NCI-H2029 (cell line): Measurements from ENCODE around the gene ITGB8.

Source experiments
- DNase-seq: peaks from one replicate; lab custom pipeline; 2025; lab: John Stamatoyannopoulos, UW

The ITGB8 gene

DNA sequence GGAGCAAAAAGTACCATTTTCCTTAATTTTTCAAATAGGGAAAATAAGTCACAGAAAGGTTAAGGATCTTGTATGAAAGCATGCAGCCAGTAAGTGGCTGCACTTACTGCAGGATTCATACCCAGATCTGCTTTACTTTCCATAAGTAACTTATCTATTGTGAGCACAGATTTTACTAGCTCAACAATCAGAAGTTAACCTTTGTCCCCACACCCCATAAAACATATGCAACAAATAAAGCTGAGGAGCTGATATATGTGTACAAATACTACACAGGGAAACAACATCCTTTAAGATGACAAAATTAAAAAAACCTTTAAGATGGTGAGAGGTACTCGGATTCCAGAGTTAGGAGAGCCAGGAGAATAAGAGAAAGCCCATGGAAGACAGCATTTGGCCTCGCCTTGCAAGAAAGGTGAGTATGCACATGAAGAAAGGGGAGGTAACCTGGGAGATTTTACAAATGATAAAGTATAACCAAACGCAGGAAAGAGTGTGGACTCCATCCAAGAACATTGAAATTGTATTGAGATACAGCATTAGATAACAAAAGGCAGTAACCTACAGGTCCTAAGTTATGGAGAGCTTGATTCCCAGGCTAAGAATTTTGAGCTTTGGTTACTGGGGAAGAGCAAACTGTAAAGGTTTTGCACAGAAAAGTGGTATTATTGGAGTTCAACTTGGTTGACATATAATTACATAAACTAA lies 87.1 kb downstream of the ITGB8 start:
- no peak for DNase-seq

DNA sequence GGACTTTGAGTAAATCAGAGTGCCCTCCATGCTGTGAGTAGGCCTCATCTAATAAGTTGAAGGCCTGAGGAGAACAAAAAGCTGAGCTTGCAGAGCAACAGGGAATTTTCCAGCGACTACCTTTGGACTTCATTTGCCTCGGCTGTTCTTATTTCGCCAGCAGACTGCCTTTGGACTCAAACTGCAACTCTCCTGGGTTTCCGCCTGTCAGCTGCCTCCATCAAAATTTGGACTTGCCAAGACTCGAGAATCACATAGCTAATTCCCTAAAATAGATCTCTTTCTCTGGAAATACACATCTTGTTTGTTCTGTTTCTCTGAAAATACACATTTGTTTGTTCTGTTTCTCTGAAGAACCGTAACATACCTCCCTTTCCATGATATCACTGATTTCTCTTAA lies 93.8 kb downstream of the ITGB8 start:
- no peak for DNase-seq

DNA sequence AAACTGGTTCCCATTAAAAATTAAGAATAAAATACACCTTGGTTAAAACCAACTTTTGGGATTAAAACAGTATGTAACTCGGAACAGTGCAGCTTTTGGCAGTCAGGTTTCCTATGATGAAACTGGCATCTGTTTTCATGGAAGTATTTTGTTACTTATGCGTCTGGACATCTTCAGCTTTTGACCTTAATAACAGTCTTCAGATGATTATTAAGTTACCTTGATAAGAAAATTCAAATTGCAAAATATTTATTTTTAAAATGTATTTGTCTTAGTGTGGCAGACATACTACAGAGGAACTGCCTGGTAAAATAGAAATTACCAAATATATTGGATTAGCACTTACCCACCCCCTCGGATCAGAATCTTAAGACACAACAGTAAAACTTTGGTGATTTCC lies 100.0 kb downstream of the ITGB8 start:
- no peak for DNase-seq

DNA sequence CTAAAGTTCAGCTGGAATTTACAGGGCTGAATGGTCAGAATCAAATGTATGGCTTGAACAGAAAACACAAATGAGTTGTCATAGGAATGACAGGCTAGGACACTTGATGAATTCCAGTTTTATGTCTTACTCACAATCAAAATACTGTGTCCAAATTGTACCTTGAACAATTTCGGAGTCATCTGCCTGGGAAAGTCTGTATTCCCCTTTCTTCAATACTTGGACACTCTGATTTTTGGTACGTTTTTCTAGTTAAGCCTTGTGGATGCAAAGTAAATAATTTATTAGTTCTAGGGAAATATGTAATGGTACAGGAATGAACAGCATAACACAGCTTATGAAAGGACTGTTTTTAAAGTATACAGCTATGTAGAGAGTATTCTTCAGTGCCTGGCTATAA lies 100.4 kb downstream of the ITGB8 start:
- DNase-seq, result no peak

DNA sequence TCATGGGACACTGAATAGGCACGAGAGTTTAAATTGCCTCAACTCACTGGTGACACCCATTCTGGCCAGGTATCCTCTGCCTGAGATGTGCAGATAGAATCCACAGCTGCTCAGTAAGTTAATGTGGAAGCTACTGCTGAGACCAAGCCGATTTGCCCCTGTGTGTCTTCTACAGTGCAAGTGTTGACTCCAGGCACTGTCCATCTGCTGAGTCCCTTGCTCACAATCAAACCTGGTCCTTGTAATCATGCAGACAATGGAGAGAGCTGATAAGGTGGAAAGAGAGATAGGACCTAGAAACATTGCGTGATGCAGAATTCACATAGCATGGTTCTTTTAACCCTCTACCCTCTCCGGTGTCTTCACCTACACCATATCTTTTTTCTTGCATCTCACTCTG lies 101.4 kb downstream of the ITGB8 start:
- DNase-seq, result no peak

DNA sequence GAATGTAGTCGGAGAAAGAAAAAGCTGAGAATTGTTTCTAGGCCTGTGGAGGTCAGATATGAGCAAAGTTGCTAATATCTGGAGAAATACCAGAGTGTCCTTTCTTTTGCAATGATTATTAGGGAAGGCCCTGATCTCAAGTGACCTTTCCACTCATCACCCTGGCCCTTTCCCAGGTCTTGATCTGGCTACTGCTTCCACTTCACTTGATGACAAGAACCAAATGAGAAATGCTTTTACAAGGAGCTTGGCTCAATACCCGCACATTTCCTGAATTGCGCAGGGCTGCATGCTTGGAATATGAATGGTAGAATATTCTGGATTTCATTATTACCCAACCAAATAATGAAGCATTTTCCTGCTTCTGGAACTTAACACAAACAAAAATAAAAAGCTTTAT lies 104.6 kb downstream of the ITGB8 start:
- DNase-seq, result no peak

DNA sequence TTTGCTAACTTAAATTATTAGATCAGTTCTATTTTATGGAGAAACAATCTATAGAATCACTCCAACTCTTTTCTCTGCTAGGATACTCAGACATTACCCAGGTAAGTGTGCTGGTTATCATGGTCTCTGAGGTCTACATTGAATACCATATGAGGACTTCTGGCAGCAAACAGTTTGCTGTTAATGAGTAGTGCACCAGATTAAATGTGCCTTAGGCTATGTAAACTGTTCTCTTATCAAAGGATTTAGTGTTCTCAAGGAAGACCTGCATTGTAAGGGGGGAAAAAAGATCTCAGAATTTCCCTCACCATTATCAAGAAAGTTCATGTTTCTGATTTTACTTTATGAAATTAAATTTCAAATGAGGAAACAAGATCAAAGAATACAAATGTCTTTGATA lies 107.5 kb downstream of the ITGB8 start:
- no peak for DNase-seq

DNA sequence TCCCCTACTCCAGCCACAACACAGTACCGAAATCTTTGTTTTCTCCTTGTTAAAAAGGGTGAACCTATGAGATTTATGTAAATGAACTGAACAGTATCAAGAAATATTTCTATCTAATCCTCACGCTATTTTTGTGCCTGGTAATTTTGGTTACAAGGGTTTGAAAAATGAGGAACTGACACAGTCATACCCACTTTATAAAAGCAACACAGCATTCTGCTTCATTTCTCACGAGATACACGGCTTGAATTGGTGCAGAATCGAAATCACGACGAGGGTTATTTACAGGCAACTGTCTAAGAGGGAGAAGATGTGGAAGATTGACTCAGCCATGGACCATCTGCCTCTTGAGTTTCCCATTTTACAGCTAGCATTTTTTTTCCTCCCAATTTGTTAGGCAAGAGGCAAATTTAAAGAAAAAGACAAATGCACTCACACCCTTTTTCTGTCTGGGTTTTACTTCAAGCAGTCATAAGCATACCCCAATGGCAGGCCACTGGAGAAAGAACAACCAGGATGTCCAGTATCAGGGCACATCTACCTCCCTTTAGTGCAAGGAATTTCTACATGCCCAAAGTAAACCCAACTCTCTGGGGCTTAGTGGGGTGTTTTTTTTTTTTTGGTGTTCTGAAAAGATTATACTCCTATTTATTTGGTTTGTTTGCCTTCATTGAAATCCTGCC lies 108.1 kb downstream of the ITGB8 start:
- DNase-seq, result no peak

DNA sequence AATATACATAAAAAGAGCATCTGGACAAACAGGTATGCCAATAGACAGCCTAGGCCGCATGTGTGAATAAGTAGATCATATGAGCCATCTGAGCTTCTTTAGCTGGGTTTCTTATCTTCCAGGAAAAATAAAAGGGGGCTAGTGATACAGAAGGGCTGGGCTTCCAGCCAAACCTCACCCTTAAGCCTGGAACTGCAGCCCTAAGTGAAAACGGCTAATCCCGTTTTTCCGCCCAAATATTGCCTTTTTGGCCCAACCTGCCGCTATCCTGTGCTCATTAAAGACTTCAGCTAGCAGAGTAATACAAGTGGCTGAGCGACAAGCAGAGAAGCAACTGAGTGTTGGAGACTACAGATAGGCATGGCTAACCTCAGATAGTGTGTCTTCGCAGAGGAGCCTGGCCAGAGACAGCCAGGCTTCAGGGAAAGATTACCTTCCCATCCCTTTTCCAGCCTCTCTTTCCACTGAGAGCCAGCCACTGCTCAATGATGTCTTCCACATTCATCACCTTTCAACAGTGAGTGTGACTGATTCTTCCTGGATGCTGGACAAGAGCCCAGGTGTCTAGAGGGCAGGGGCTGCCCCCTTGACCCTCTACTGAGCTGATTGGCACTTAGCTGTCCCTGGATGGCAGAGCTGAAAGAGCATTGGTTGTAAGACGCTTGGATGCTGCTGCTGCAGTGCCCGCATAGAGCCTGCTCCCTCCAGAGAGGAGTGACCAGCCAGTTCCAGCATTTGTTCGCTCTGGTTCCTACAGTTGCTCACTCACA lies 108.9 kb downstream of the ITGB8 start:
- DNase-seq, result no peak

DNA sequence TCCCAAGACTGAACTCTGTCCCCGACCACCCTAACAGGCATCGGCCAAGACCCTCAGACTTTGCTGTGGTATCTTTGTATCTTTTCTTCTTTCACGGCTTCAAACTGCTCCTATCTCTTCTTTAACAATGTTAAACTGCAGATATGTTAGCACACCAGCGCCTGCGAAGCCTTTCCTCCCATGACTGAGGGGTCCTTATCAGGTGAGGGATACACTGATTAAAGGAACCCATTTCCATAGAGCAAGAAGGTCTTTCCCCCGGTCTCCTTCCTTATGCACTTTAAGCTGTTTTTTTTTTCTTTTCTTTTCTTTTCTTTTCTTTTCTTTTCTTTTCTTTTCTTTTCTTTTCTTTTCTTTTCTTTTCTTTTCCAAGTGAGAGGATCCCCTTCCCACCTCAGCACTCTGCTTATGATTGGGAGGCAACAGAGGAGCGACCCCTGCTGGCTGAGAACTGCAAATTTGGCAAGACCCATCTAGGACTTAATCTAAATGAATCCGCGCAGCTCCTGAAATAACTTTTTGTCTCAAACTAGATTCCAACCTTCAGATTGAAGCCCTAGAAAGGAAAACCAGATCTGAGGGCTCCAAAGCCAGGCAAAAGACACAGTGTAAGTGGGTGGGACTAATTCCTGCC lies 109.9 kb downstream of the ITGB8 start:
- no peak for DNase-seq

DNA sequence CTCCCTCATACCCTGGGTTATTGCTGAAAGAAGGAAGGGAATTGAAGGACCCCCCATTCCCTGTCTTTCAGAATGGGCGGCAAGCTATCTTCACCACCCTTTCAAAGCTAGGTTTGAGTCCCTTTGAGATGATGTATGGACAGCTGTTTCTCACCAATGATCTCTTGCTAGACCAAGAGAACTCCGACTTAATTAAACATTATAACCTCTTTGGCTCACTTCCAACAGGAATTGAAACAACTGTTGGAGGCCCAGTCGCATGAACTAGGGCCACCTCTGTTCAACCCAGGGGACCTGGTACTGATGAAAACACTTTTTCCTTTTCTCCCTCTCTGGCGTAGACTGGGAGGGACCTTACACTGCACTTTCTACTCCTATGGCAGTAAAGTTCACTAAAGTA lies 110.6 kb downstream of the ITGB8 start:
- no peak for DNase-seq

DNA sequence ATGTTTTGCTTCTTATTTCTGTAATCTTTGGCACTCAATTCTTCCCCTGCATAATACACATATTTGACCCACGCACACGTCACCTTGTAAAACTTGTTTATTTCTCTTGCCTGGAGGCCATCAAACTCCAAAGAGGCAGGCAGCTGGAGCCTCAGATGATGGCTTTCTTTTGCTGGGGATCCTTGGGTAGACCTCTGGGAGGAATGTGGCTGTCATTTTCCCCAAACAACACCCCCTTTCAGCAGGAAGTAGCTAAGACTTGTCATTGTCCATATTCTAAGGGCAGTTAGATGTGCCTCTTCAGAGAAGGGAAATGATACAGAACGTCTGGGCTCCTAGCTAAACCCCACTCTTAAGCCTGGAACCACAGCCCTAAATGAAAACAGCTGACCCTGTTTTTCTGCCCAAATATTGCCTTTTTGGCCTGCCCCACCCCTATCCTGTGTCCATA lies 111.3 kb downstream of the ITGB8 start:
- DNase-seq, result no peak

DNA sequence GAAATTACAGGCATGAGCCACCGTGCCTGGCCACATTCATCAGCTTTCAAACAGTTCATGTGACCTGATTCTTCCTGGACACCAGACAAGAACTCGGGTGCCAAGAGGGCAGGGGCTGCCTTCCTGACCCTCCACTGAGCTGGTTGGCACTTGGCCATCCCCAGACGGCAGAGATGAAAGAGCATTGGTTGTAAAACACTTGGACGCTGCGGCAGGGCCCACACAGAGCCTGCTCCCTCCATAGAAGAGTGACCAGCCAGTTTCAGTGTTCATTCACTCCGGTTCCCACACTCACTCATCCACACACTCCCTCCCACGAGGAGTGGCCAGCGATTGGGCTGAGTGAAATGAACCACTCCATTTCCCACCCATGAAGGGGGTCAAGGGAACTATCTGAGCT lies 112.3 kb downstream of the ITGB8 start:
- no peak for DNase-seq

DNA sequence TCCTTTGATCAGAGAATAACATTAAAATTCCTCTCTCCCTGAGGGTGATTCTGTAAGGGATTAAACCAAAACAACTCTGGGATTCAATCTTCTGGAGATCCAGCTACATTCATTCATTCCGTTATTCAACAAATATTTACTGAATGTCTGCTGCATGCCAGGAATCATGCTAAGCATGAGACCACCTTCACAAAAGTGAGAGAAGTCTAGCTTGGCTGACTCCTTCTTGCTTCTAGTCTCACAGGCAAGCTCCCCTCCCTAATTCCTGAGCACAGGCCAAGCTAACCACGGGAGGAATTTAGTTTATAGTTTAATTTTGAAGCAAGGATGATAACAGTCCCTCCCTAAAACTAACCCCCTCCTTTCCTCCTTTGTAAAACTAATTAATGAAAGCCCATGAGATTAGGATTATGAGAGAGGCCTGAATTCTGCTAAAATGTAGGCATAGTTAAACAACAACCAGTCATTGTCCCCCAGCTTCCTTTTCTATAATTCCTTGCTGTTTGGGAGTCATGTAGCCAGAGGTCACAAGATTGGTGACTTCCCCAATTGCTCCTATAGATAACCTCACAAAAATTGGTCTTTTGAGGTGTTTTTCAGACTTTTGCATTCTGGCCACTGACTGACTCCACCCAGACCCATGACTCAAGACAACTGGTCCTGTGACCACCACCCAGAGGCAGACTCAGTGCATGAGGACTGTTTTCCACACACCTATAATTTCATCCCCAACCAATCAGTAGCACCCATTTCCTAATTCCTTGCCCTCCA lies 113.5 kb downstream of the ITGB8 start:
- no peak for DNase-seq

DNA sequence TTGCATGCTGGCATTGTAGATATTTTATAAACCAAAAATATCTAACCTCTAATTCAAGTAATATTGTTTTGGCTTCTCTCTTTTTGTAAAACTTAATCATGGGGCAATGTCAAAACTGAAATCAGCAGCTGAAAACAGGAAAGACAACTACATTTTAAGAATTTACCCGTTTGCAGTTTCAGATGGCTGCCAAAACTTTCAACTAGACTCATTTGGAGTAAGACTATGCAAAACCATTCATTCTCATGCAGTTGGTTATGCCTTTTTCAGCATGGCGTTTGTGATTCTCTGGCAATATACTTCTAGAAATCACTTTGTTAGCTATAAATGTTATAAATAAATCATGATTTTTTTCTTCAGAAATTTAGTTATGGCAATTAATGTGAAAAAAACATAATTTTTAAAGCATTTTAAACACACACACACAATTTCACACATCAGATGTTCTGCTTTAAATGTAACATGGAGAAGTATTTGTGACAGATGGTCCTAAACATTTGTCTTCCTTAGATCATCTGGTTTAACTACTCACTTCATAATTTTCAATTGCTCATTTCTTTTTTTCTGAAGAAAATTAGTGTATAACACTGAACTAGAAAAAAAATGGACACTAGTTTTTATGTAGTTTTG lies 116.4 kb downstream of the ITGB8 start:
- DNase-seq, result no peak

DNA sequence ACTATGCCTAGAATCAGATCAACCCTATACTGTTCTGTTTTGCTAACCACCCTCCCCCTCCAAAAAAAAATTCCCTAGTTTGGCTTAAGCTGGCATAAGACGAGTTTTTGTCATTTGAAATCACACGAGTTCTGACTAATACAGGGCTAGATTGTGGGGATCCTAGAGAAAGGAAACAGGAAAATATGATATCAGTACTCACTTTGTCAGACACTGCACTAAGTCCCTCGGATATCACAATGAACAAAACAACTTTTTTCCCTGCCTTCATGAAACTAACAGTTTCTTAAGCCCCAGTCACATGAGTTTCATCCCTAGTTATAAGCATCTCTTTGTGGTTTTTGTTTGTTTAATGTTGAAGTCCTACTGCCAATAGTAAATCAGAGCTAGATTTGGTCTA lies 118.5 kb downstream of the ITGB8 start:
- no peak for DNase-seq

DNA sequence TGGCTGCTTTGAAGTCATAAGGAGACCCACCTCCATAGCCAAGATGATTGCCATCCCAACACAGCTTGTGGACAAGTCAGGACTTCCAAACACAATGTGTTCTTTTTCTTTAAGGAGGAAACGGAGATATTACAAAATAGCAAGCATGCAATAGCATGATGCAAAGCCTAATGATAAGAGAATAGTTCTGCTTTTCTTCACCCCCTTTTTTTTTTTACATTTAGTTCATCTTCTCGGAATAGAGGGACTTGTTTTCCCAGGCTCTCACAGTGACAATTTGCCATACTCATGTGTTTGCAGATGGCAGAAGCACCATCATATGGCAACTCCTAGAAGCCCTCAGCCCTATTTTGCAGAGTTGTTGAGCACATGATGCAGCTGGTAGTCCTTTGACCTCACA lies 119.8 kb downstream of the ITGB8 start:
- DNase-seq, result no peak

DNA sequence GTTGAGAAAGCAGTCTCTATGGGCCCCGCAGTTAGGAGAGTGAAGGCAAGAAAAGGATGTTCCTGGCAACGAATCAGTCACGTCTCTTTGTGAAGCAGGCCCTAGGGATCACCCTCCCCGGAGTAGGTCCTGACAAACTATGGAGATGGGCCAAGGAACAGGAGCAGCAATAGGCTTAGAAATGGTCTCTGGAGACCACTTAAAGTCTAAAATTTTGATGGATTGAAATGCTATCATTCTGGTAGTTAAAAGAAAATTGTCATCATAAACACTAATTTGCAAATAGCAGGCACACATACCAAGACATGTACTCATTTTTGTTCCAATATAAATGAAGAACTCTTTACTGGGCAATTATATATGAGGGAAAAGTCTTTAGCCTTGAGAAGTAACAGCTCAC lies 123.5 kb downstream of the ITGB8 start:
- no peak for DNase-seq

DNA sequence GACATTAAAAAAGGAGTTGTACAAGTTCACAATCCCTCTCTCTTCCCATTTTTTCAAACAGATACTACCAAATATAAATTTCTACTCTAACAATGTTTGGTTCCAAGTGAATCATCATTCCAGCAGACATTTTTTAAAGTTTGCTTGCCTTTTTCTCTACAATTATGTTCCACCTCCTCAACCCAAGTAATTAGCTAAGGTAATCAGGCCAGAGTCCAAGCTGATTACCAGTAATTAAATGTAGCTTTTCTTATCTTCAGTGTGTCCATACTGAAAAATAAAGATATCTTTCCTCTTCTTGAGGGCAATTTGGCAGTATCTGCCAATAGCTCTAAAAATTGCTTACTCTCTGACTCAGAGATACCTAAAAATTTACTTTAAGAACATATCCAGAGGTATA lies 126.0 kb downstream of the ITGB8 start:
- no peak for DNase-seq

DNA sequence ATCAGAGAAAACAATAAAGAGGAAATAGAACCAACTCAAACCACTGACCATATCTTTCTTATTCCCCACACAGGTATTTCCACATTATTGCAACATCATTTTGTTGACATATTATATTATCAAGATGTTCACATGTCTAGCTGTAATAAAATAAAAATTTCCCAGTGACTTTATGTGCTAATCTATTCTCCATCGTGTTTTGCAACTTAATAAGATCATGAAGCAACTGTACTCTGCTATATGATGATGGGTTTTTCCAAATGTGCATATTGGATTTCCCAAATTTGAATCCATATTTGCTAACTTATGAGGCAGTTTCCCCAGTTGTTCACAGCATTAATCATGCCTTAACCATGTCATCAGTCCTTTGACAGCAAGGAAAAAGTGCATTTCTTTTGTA lies 127.8 kb downstream of the ITGB8 start:
- DNase-seq, result no peak

DNA sequence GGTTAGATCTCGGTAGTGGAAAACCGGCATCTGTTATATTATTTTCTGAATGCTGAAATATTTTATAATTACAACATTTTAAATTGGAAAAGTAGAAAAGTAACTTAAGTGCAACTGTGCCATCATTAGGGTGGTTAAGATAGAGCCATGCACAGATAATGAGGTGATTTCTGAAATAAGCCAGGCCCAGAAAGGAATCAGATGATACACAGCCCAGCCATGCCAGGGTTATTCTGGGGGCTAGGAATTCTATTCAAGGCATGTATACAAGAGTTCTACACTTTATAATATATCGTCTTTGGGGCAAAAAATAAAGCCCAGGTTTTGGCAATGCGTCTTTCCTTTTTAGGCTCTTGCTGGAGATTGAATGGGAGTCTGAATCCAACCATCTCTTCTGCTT lies 128.7 kb downstream of the ITGB8 start:
- no peak for DNase-seq
